Measurements from ENCODE around the gene SCP2.

The SCP2 gene

DNA sequence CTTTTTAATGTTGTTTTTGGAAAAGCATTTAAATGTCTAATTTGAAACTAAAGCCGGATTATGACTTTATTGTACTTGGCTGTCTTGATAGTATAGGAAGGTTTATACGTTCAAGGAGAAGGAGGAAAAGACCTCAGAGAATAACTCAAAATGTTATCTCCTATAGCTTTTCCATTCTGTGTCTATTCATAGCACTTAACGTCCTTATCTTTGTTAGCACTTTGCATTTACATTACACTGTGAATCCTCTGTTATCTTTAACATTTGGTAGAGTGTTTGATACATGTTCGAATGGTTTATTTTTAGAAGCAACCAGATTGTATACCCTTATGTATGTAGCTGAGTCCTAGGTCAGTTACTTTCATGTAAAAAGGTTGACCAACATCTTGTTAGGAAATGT, 84.1 kb downstream of the SCP2 start:
- TF ChIP-seq EZH2phosphoT487 (IDR thresholded peaks at IDR 0.05; ENCODE audit: borderline replicate concordance, low read length): no peak
- TF ChIP-seq, protein P1, sequence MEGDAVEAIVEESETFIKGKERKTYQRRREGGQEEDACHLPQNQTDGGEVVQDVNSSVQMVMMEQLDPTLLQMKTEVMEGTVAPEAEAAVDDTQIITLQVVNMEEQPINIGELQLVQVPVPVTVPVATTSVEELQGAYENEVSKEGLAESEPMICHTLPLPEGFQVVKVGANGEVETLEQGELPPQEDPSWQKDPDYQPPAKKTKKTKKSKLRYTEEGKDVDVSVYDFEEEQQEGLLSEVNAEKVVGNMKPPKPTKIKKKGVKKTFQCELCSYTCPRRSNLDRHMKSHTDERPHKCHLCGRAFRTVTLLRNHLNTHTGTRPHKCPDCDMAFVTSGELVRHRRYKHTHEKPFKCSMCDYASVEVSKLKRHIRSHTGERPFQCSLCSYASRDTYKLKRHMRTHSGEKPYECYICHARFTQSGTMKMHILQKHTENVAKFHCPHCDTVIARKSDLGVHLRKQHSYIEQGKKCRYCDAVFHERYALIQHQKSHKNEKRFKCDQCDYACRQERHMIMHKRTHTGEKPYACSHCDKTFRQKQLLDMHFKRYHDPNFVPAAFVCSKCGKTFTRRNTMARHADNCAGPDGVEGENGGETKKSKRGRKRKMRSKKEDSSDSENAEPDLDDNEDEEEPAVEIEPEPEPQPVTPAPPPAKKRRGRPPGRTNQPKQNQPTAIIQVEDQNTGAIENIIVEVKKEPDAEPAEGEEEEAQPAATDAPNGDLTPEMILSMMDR (IDR thresholded peaks at IDR 0.05; ENCODE audit: low read depth, low read length, poor library complexity, severe bottlenecking): no peak
- no peak overlapping the region for H3K4me2 ChIP-seq (ENCODE audit: low read length)
- no peak overlapping the region for H3K27ac ChIP-seq (ENCODE audit: low read depth, low read length)
- H3K36me3 ChIP-seq (ENCODE audit: control insufficient read depth, low read length): no peaks in the 10 kb centered on the region
- peaks cover 12% of the 10 kb centered on the region for H3K4me1 ChIP-seq (ENCODE audit: control insufficient read depth, low read length)
- no peaks in the 10 kb centered on the region for H3K9me2 ChIP-seq (replicated peaks; ENCODE audit: control insufficient read depth, low read length)
- H3F3A ChIP-seq (ENCODE audit: control insufficient read depth, insufficient read depth): no peaks in the 10 kb centered on the region
- H3K9me3 ChIP-seq (ENCODE audit: control insufficient read depth, insufficient read depth, low read length): no peaks in the 10 kb centered on the region
- H3K27me3 ChIP-seq (ENCODE audit: control insufficient read depth, low read length): no peaks in the 10 kb centered on the region
- H3K4me3 ChIP-seq (ENCODE audit: low read length): no peak overlapping the region
- no peaks in the 10 kb centered on the region for H4K20me1 ChIP-seq (ENCODE audit: control insufficient read depth, insufficient read depth, low read depth, low read length)
- peaks cover 12% of the 10 kb centered on the region for H3K79me2 ChIP-seq (ENCODE audit: control insufficient read depth, low read length)

DNA sequence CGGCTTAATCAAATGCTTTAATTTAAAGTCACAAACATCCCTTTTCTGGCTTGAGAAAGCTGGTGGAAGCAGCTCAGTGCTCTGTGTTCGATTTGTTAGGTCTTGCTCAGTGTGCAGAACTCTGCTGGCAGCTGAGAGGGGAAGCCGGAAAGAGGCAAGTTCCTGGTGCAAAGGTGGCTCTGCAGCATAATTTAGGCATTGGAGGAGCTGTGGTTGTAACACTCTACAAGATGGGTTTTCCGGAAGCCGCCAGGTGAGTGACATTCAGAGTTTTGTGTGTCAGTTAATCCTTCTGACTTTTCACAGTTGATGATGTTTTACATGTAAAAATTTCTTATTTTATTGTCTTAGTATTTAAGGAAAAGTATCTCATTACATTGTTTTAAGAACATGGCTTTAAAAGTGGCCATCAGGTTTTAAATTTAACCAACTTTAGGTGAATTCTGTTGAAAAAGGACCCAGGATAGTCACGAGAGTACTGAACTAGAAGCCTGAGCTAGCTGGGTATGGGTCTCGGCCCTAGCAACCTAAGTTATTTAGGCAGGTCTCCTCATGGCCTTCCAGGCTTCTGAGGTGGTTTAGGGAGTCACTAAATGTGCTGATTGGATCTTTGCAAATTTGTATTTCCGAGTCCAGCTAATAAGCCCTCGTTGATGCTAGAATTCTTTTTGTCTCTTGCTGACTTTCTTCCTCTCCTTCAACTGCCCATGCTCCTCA, 87.9 kb downstream of the SCP2 start:
- Histone ChIP-seq H4K20me1 (ENCODE audit: control insufficient read depth, insufficient read depth, low read depth, low read length) (no peaks in the 10 kb centered on the region), H3K79me2 (ENCODE audit: control insufficient read depth, low read length) (peaks cover 30% of the 10 kb centered on the region), H3K9me3 (ENCODE audit: control insufficient read depth, insufficient read depth, low read length) (no peaks in the 10 kb centered on the region), H3K27ac (ENCODE audit: low read depth, low read length) (no peak overlapping the region), H3K4me2 (ENCODE audit: low read length) (peak overlapping the region; percentile 72), H3F3A (ENCODE audit: control insufficient read depth, insufficient read depth) (no peaks in the 10 kb centered on the region), H3K36me3 (ENCODE audit: control insufficient read depth, low read length) (no peaks in the 10 kb centered on the region), H3K4me3 (ENCODE audit: low read length) (peak overlapping the region; percentile 75), H3K9me2 (replicated peaks; ENCODE audit: control insufficient read depth, low read length) (no peaks in the 10 kb centered on the region), H3K27me3 (ENCODE audit: control insufficient read depth, low read length) (no peaks in the 10 kb centered on the region), H3K4me1 (ENCODE audit: control insufficient read depth, low read length) (peaks cover 19% of the 10 kb centered on the region)
- no peak for TF ChIP-seq EZH2phosphoT487 (IDR thresholded peaks at IDR 0.05; ENCODE audit: borderline replicate concordance, low read length)
- TF ChIP-seq, protein P1 (IDR thresholded peaks at IDR 0.05; ENCODE audit: low read depth, low read length, poor library complexity, severe bottlenecking): no peak

DNA sequence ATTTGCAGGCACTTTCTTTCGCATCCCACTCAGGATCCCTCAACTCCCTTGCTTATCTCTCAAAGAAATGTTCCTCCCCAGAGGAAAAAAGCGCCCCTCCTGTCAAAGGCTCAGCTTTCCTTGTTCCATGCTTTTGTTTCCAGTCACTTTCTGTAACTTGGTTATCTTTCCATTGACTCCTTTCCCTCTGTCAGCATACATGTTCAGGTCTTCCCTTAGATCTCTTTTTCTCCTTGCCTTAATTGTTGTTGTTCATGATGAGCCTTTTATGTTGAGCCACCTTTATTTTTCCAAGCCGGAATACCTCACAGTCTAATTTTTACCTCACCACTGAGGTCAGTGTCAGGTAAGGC, 88.4 kb downstream of the SCP2 start:
- H3K4me3 ChIP-seq (ENCODE audit: low read length): peak overlapping the region; percentile 75
- H3K27me3 ChIP-seq (ENCODE audit: control insufficient read depth, low read length): no peaks in the 10 kb centered on the region
- no peaks in the 10 kb centered on the region for H3K9me3 ChIP-seq (ENCODE audit: control insufficient read depth, insufficient read depth, low read length)
- H3F3A ChIP-seq (ENCODE audit: control insufficient read depth, insufficient read depth): no peaks in the 10 kb centered on the region
- H3K27ac ChIP-seq (ENCODE audit: low read depth, low read length): no peak overlapping the region
- H3K36me3 ChIP-seq (ENCODE audit: control insufficient read depth, low read length): no peaks in the 10 kb centered on the region
- H4K20me1 ChIP-seq (ENCODE audit: control insufficient read depth, insufficient read depth, low read depth, low read length): no peaks in the 10 kb centered on the region
- no peak for TF ChIP-seq EZH2phosphoT487 (IDR thresholded peaks at IDR 0.05; ENCODE audit: borderline replicate concordance, low read length)
- TF ChIP-seq, protein P1 (IDR thresholded peaks at IDR 0.05; ENCODE audit: low read depth, low read length, poor library complexity, severe bottlenecking): no peak
- peaks cover 30% of the 10 kb centered on the region for H3K79me2 ChIP-seq (ENCODE audit: control insufficient read depth, low read length)
- peak overlapping the region; percentile 72 for H3K4me2 ChIP-seq (ENCODE audit: low read length)
- peaks cover 19% of the 10 kb centered on the region for H3K4me1 ChIP-seq (ENCODE audit: control insufficient read depth, low read length)
- H3K9me2 ChIP-seq (replicated peaks; ENCODE audit: control insufficient read depth, low read length): no peaks in the 10 kb centered on the region

All from DOHH2 (cell line).